H1 (cell line): ENCODE measurements around the gene FHL2. TPM values are rescaled to one million over a fixed set of nuclear protein-coding genes. Genes with fewer than 3 reads are reported as not detected.
A peak's percentile ranks its signal among the peaks of the same experiment; 100 is the strongest.

Source experiments
- BACH1 ChIP-seq: IDR thresholded peaks from 2 replicates; pipeline ENCODE4 v1.6.1; 2012; ENCODE audit warnings: low read length, improper control_type of control experiment
- CREB1 ChIP-seq: IDR thresholded peaks from 2 replicates; pipeline ENCODE4 v1.6.1; 2012; ENCODE audit warnings: inconsistent platforms
- EZH2 ChIP-seq: fragments of 200-600 bp; sonication (generic); IDR thresholded peaks from 2 replicates; pipeline ENCODE4 v1.7.1; 2012; ENCODE audit warnings: low read depth, mild to moderate bottlenecking, moderate library complexity, low read length, inconsistent platforms; ENCODE audit not compliant: severe bottlenecking
- MAFK ChIP-seq: IDR thresholded peaks from 2 replicates; pipeline ENCODE4 v1.6.1; 2012; ENCODE audit warnings: low read depth, mild to moderate bottlenecking, improper control_type of control experiment, low read length
- NANOG ChIP-seq: IDR thresholded peaks from 2 replicates; pipeline ENCODE4 v1.6.1; 2011; ENCODE audit warnings: low read length, low read depth, mild to moderate bottlenecking, inconsistent platforms; ENCODE audit not compliant: insufficient read depth, poor library complexity, severe bottlenecking
- PHF8 ChIP-seq: fragments of 200-600 bp; sonication (generic); conservative IDR thresholded peaks from 2 replicates; pipeline ENCODE4 v1.7.1; 2012; ENCODE audit warnings: low read depth, mild to moderate bottlenecking, inconsistent platforms, low read length, moderate library complexity
- SIN3A ChIP-seq, 2 experiments: IDR thresholded peaks in 1 of 2; conservative IDR thresholded peaks in 1 of 2; 2 replicates each; pipeline ENCODE4 v1.6.1; 2011 to 2012; ENCODE audit warnings: low read length in 2 of 2, improper control_type of control experiment in 1 of 2, low read depth in 1 of 2, mild to moderate bottlenecking in 1 of 2
- TEAD4 ChIP-seq: IDR thresholded peaks from 2 replicates; pipeline ENCODE4 v1.6.1; 2012; ENCODE audit warnings: low read depth, low read length, inconsistent platforms, mixed read lengths
- polyA plus RNA-seq, 7 experiments: library from polyadenylated mRNA; depleted of rRNA in 3 of 7; stranded (reverse) in 5 of 7; unstranded in 2 of 7; fragments of >200 nt in 5 of 7; fragments of 200-250 nt in 2 of 7; gene quantifications; 1 replicate in 5 of 7; 2 replicates in 1 of 7; 4 replicates in 1 of 7; pipeline versions ENCODE4 v1.2.1 to v1.2.3, GENCODE V29; 2011 to 2013; ENCODE audit warnings: missing spikeins in 2 of 7, mixed read lengths in 2 of 7
- total RNA-seq: library from RNA; stranded (reverse); fragmentation: NEBNext Ultra II Directional; extraction: Animal tissue kit (Norgen Biotek cat#: 25700); gene quantifications from 2 replicates; pipeline ENCODE4 v1.2.1, GENCODE V29; 2021
- TF ChIP-seq, protein P1 (sequence below): fragments of 300-600 bp; sonication (generic); IDR thresholded peaks from 2 replicates; pipeline ENCODE4 v1.7.1; 2012; ENCODE audit warnings: low read length, moderate library complexity, mild to moderate bottlenecking, inconsistent platforms; ENCODE audit not compliant: insufficient replicate concordance

FHL2 gene
- total and polyA plus RNA-seq, 2 of the 8 experiments (the other 6 are each of a cell fraction or from before 2014, with no cell fraction given) = 33.2 to 64.3 TPM

DNA sequence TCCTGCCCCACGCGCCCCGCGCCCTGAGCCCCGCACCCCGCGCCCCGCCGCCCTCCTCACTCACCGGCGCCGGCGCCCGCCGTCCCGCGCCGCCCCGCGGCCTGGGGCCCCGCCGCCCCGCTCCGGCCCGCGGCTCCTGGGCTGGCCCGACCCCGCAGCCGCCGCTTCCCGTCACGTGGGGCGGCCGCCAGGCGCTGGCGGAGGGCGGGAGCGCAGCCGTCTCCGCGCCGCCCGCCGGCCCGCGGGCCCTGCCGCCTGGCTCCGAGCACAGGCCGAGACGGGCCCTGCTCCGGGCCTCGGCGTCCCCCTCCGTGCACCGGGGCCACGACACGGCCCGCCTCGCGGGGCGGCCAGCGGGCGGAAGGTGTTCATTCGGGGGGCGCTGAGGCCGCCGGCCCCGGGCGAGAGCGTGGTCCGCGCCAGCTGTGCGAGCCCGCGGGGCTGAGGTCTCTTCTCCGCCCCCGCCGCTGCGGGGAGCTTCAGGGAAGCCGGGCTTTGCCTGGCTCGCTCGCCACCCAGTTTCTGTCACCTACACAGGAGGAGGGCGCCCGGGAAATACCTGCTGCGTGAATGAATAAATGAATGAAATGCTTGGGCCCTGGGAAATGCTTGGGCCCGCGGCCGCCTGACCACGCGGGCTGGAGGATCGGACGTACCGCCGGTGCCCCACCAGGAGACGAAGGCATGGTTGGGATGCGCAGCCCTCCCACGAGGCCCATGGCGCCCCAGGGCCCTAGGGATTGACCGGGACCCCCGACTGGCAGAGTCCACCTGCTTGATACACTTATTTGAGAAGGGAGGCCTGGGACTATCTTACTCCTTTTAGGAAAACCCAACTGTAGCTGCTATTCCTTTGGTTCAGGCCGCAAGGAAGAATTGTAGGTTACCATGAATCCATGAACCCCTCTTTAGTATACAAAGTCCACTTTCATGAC, 69.0 kb downstream of the FHL2 start, which contains the start of gene TGFBRAP1 (continued):
- TF ChIP-seq, protein P1, sequence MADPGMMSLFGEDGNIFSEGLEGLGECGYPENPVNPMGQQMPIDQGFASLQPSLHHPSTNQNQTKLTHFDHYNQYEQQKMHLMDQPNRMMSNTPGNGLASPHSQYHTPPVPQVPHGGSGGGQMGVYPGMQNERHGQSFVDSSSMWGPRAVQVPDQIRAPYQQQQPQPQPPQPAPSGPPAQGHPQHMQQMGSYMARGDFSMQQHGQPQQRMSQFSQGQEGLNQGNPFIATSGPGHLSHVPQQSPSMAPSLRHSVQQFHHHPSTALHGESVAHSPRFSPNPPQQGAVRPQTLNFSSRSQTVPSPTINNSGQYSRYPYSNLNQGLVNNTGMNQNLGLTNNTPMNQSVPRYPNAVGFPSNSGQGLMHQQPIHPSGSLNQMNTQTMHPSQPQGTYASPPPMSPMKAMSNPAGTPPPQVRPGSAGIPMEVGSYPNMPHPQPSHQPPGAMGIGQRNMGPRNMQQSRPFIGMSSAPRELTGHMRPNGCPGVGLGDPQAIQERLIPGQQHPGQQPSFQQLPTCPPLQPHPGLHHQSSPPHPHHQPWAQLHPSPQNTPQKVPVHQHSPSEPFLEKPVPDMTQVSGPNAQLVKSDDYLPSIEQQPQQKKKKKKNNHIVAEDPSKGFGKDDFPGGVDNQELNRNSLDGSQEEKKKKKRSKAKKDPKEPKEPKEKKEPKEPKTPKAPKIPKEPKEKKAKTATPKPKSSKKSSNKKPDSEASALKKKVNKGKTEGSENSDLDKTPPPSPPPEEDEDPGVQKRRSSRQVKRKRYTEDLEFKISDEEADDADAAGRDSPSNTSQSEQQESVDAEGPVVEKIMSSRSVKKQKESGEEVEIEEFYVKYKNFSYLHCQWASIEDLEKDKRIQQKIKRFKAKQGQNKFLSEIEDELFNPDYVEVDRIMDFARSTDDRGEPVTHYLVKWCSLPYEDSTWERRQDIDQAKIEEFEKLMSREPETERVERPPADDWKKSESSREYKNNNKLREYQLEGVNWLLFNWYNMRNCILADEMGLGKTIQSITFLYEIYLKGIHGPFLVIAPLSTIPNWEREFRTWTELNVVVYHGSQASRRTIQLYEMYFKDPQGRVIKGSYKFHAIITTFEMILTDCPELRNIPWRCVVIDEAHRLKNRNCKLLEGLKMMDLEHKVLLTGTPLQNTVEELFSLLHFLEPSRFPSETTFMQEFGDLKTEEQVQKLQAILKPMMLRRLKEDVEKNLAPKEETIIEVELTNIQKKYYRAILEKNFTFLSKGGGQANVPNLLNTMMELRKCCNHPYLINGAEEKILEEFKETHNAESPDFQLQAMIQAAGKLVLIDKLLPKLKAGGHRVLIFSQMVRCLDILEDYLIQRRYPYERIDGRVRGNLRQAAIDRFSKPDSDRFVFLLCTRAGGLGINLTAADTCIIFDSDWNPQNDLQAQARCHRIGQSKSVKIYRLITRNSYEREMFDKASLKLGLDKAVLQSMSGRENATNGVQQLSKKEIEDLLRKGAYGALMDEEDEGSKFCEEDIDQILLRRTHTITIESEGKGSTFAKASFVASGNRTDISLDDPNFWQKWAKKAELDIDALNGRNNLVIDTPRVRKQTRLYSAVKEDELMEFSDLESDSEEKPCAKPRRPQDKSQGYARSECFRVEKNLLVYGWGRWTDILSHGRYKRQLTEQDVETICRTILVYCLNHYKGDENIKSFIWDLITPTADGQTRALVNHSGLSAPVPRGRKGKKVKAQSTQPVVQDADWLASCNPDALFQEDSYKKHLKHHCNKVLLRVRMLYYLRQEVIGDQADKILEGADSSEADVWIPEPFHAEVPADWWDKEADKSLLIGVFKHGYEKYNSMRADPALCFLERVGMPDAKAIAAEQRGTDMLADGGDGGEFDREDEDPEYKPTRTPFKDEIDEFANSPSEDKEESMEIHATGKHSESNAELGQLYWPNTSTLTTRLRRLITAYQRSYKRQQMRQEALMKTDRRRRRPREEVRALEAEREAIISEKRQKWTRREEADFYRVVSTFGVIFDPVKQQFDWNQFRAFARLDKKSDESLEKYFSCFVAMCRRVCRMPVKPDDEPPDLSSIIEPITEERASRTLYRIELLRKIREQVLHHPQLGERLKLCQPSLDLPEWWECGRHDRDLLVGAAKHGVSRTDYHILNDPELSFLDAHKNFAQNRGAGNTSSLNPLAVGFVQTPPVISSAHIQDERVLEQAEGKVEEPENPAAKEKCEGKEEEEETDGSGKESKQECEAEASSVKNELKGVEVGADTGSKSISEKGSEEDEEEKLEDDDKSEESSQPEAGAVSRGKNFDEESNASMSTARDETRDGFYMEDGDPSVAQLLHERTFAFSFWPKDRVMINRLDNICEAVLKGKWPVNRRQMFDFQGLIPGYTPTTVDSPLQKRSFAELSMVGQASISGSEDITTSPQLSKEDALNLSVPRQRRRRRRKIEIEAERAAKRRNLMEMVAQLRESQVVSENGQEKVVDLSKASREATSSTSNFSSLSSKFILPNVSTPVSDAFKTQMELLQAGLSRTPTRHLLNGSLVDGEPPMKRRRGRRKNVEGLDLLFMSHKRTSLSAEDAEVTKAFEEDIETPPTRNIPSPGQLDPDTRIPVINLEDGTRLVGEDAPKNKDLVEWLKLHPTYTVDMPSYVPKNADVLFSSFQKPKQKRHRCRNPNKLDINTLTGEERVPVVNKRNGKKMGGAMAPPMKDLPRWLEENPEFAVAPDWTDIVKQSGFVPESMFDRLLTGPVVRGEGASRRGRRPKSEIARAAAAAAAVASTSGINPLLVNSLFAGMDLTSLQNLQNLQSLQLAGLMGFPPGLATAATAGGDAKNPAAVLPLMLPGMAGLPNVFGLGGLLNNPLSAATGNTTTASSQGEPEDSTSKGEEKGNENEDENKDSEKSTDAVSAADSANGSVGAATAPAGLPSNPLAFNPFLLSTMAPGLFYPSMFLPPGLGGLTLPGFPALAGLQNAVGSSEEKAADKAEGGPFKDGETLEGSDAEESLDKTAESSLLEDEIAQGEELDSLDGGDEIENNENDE = no peak
- TF ChIP-seq BACH1 (no peak), PHF8 (peak; percentile 79), MAFK (no peak), CREB1 (no peak), NANOG (no peak), EZH2 (no peak), SIN3A (conservative IDR thresholded peaks at IDR 0.05 in 1 of 2, IDR thresholded peaks at IDR 0.05 in 1 of 2; ENCODE audit: low read depth in 1 of 2, low read length in 2 of 2) (0 out of 4 replicates have a peak, but pooled peaks of 1 of the 2 experiments have one; percentile 8), TEAD4 (no peak)
